ENCODE data around the gene BICRAL.
A peak's percentile ranks its signal among the peaks of the same experiment; 100 is the strongest.
"Not testable (repeated sequence)": the region's sequence is repeated elsewhere in the genome, so short reads cannot be mapped to it uniquely, and the experiment has no call there.

Gene BICRAL

DNA sequence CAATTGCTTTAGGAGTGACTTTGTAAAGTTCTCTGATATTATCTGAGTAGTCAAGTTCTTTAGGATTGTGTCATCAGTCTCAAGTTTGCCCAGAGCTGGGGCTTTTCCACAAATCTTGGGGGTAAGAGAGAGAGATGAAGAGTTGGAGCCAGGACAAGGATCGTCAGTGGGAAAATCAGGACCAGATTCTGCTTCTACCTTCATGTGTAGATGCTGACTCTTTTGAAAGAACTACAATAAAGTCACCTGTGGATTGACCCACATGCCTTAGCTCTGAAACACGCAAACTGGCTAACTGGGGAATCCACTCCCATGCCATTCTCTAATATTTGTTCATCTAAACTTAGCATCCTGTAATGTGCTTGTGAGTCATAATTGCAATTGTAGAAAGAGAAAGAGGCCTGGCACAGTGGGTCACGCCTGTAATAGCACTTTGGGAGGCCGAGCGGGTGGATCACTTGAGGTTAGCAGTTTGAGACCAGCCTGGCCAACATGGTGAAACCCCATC is 15.6 kb upstream of the BICRAL start:
- peak; percentile 89 for DNase-seq (ENCODE audit: low read depth)

DNA sequence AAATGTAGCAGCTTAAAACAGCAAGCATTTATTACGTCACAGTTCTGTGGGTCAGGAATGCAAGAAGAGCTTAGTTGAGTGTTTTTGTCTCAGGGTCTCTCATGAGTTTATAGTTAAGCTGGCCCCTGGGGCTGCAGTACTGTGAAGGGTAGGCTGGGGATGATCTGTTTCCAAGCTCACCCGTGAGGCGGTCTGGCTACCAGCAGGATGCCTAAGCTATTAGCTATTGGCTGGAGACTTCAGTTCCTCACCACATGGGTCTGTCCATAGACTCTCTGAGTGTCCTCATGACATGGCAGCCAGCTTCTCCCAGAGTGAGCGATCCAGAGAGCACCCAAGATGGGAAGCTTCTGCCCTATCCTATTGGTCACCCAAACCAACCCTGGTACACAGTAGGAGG is 12.8 kb upstream of the BICRAL start:
- DNase-seq (ENCODE audit: low read depth), result no peak
- TF ChIP-seq, protein P1, sequence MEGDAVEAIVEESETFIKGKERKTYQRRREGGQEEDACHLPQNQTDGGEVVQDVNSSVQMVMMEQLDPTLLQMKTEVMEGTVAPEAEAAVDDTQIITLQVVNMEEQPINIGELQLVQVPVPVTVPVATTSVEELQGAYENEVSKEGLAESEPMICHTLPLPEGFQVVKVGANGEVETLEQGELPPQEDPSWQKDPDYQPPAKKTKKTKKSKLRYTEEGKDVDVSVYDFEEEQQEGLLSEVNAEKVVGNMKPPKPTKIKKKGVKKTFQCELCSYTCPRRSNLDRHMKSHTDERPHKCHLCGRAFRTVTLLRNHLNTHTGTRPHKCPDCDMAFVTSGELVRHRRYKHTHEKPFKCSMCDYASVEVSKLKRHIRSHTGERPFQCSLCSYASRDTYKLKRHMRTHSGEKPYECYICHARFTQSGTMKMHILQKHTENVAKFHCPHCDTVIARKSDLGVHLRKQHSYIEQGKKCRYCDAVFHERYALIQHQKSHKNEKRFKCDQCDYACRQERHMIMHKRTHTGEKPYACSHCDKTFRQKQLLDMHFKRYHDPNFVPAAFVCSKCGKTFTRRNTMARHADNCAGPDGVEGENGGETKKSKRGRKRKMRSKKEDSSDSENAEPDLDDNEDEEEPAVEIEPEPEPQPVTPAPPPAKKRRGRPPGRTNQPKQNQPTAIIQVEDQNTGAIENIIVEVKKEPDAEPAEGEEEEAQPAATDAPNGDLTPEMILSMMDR (IDR thresholded peaks at IDR 0.05; ENCODE audit: insufficient read depth, low read depth, low read length, missing control alignments), result no peak
- no peak overlapping the region for H3K4me3 ChIP-seq (ENCODE audit: low read length)

More for the DNA sequence above, 15.6 kb upstream of the BICRAL start:
- TF ChIP-seq, protein P1 (IDR thresholded peaks at IDR 0.05; ENCODE audit: insufficient read depth, low read depth, low read length, missing control alignments), result no peak
- no peak overlapping the region for H3K4me3 ChIP-seq (ENCODE audit: low read length)

DNA sequence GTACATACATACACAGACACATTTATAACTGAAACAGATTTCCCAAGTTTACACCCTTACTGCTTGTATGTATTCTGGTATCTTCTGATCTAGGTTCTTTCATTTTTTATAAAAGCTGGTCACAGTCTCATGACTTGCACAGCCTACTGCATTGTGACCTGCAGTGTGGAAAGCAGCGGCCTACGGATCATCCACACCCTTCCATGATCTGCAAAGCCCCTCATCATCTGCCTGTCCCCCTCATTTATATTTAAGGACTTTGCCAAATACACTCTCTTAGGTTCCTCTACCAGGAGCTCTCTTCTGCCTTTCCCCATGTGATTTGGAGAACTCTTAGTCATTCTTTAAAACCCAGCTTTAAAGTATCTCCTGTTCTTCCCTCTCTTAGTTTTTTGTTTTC is 12.0 kb upstream of the BICRAL start:
- no peak for DNase-seq (ENCODE audit: low read depth)
- H3K4me3 ChIP-seq (ENCODE audit: low read length), result no peak overlapping the region
- TF ChIP-seq, protein P1 (IDR thresholded peaks at IDR 0.05; ENCODE audit: insufficient read depth, low read depth, low read length, missing control alignments), result no peak

DNA sequence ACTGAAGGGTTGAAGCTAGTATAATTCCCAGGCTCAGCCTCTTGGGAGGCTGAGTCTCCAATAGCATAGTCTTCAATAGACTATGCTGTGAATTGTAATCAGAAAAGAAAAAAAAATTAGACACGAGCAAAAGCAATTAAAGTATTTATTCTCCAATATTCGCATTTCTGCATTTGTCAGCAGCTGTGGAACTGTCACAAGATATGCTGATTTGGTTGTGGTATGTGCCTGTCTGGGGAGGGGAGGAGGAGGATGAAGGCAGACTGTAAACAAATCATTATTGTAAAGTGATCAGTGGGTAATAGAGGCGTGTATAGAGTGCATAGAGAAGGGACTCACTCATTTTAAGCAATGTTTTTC is 10.1 kb upstream of the BICRAL start:
- H3K4me3 ChIP-seq (ENCODE audit: low read length), result no peak overlapping the region
- TF ChIP-seq, protein P1 (IDR thresholded peaks at IDR 0.05; ENCODE audit: insufficient read depth, low read depth, low read length, missing control alignments), result no peak
- no peak for DNase-seq (ENCODE audit: low read depth)

DNA sequence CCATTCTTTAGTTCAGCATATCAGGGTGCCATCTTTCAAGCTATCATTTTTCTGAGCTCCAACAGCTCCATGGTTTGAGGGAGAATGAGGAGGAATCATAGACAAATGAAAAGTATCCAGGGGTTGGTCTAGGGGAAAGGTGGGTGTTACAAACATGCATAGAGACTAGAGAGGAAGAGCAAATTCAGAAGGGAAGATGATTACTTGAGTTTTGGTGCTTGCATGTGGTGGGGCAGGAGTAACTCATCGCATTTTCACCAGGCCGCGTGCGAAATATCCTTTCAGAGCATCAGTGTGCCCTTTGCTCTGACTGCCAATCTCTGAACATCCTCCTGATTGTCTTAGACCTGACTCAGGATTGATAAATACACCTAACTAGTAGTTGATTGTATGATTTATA is 7.7 kb upstream of the BICRAL start:
- no peak for DNase-seq (ENCODE audit: low read depth)
- H3K4me3 ChIP-seq (ENCODE audit: low read length), result no peak overlapping the region
- TF ChIP-seq, protein P1 (IDR thresholded peaks at IDR 0.05; ENCODE audit: insufficient read depth, low read depth, low read length, missing control alignments), result no peak

DNA sequence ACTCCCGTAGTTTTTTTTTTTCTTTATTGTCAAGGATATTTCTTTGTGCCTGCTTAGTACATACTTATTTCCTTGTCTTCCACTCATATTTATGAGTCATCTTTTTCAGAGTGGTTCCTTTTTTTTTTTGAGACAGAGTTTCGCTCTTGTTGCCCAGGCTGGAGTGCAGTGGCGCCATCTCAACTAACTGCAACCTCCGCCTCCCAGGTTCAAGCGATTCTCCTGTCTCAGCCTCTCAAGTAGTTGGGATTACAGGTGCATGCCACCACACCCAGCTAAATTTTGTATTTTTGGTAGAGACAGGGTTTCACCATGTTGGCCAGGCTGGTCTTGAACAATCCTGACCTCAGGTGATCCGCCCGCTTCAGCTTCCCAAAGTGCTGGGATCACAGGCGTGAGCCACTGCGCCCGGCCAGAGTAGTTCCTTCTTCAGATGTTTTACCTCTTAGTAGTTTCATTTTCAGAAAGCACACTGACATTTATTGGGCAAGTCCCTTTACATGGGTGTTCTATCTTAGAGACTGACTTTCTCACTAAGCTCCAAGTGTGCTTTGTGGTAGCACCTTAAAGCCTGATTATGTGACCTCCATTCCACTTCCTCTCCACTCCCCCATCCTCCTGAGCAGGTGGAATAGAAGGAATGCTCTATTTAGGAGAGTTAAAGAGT is 6.9 kb upstream of the BICRAL start:
- not testable (repeated sequence) for H3K4me3 ChIP-seq (ENCODE audit: low read length); DNase-seq (ENCODE audit: low read depth)

DNA sequence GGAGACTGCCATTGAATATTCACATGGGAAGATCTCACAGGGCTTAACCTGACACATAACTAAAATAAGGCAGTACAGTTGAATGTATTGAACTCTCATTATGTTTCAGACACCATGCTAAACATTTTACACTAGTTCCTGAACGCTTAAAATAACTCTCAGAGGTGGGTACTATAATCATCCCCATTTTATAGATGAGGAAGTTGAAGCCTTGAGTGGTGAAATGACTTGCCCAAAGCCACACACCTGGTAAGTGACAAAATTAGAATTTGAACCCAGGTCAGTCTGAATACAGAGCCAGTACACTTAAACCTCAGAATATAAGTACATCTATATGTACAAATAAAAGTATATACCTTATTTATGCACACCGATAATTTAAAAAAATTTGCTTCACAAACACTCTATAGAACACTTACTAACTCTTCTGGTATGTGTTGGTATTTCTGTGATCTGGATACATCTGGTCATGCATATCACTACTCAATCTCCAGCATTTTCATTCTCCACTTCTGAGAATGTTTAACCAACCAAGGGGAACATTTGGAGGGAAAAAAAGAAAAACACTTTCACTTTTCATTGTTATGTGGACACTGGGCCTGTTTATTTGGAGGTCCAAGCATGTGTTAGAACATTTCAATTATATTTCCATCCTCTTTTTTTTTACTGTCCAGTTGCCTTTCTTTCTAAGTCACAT is 4.6 kb upstream of the BICRAL start:
- no peak for DNase-seq (ENCODE audit: low read depth)
- no peak overlapping the region for H3K4me3 ChIP-seq (ENCODE audit: low read length)
- TF ChIP-seq, protein P1 (IDR thresholded peaks at IDR 0.05; ENCODE audit: insufficient read depth, low read depth, low read length, missing control alignments), result no peak
